Fibroblast of villous mesenchyme (primary cell): ENCODE measurements around the gene POC1A. TPM values are rescaled to one million over a fixed set of nuclear protein-coding genes. Genes with fewer than 3 reads are reported as not detected.
A peak's percentile ranks its signal among the peaks of the same experiment; 100 is the strongest.

Experiments
- DNase-seq: peaks from one replicate; pipeline ENCODE4 v3.0.0-alpha.2; 2010; ENCODE audit warnings: low read depth
- H3K4me3 ChIP-seq: 2 replicates; pipeline ENCODE4 v1.5.1; 2011; ENCODE audit warnings: low read depth, mild to moderate bottlenecking, low read length
- CTCF ChIP-seq: IDR thresholded peaks from 2 replicates; pipeline ENCODE4 v1.5.1; 2012; ENCODE audit warnings: low read depth, mild to moderate bottlenecking, low read length; ENCODE audit not compliant: insufficient read depth
- total RNA-seq: library from RNA; depleted of rRNA; stranded (reverse); fragments of >200 nt; gene quantifications from 2 replicates; pipeline ENCODE4 v1.2.3, GENCODE V29; 2012

POC1A gene
- total RNA-seq, 1 donor, result 5.6 TPM

- H3K4me3 ChIP-seq, result no peak overlapping the region
- DNase-seq, result no peak
- no peak for TF ChIP-seq CTCF
Observed at GRCh38 chr3:52126036-52126435, 28.2 kb downstream of the POC1A start.

GRCh38 chr3:52124766-52125165, 29.5 kb downstream of the POC1A start:
- no peak for TF ChIP-seq CTCF
- no peak overlapping the region for H3K4me3 ChIP-seq
- DNase-seq, result no peak

- no peak for DNase-seq
- H3K4me3 ChIP-seq, result no peak overlapping the region
- TF ChIP-seq CTCF, result no peak
Observed at GRCh38 chr3:52124126-52124525, 30.1 kb downstream of the POC1A start.

DNA sequence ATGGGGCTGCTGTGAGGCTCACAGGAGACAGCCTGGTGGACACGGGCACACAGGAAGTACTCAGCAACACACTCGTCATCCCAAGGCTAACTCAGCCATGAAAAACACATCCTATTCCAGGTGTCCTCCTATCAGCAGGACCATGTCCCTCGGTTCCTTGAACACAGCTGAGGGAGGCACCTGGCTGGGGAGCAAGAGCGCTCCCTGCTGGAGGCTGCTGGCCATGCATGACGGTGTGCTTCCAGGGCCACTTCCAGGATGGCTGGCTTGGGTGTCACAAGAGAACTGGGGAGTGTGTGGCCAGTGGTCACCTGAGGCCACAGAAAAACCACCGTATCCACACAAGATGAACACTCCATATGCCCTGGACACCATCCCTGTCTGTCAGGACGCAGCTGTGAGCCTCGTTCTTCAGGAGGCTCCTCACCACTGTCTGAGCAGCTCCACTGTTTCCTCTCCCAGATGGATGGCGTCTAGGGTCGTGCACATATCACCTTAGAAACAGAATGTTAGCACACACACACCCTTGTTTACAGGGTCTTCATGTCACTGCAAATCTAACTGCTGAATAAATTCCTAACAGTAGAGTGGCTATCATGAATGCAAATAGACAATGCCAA, 31.0 kb downstream of the POC1A start:
- DNase-seq, result peak; percentile 61
- peak; percentile 98 for TF ChIP-seq CTCF
- H3K4me3 ChIP-seq, result no peak overlapping the region

- no peak for DNase-seq
- no peak overlapping the region for H3K4me3 ChIP-seq
- TF ChIP-seq CTCF, result no peak
Observed at GRCh38 chr3:52122491-52122890, 31.7 kb downstream of the POC1A start.

- no peak overlapping the region for H3K4me3 ChIP-seq
- no peak for DNase-seq
- TF ChIP-seq CTCF, result no peak
Observed at GRCh38 chr3:52121813-52122212, 32.4 kb downstream of the POC1A start.

- TF ChIP-seq CTCF, result no peak
- no peak for DNase-seq
- H3K4me3 ChIP-seq, result no peak overlapping the region
Observed at GRCh38 chr3:52121464-52121805, 32.8 kb downstream of the POC1A start.
